Heart left ventricle (tissue), 16 donors: ENCODE measurements around the gene PDE6A. TPM values are rescaled to one million over a fixed set of nuclear protein-coding genes. Genes with fewer than 3 reads are reported as not detected.

Experiments used
- ATAC-seq, 4 donors: fragments of 200-7000 bp; cut with Tn5 transposase; one replicate each; pipeline ENCODE4 v1.9.1; 2020 to 2022; ENCODE audit warnings: moderate library complexity in 4 of 4, mild to moderate bottlenecking in 3 of 4, moderate number of reproducible peaks in 1 of 4
- DNase-seq, 5 donors: peaks; one replicate each; pipeline ENCODE4 v3.0.0-alpha.2; 2020
- H3K27ac ChIP-seq, 12 donors: fragments of 200-600 bp; sonication (generic) in 4 of 12; one replicate each; pipeline versions ENCODE4 v1.5.0 to v1.8.0; 2016 to 2022; ENCODE audit warnings: mild to moderate bottlenecking in 2 of 12
- H3K27me3 ChIP-seq, 9 donors: fragments of 200-600 bp; sonication (generic) in 2 of 9; one replicate each; pipeline versions ENCODE4 v1.5.1 to v1.8.0; 2016 to 2022; ENCODE audit warnings: mild to moderate bottlenecking in 3 of 9
- H3K36me3 ChIP-seq, 9 donors: fragments of 200-600 bp; sonication (generic) in 2 of 9; one replicate each; pipeline versions ENCODE4 v1.5.0 to v1.8.0; 2018 to 2022; ENCODE audit warnings: mild to moderate bottlenecking in 2 of 9
- H3K4me1 ChIP-seq, 12 donors: fragments of 200-600 bp; sonication (generic) in 4 of 12; one replicate each; pipeline versions ENCODE4 v1.5.0 to v1.8.0; 2016 to 2022; ENCODE audit warnings: mild to moderate bottlenecking in 3 of 12
- H3K4me3 ChIP-seq, 12 donors: fragments of 200-600 bp; sonication (generic) in 4 of 12; one replicate each; pipeline versions ENCODE4 v1.5.0 to v1.8.0; 2017 to 2022; ENCODE audit warnings: mild to moderate bottlenecking in 9 of 12, moderate library complexity in 4 of 12
- H3K9me3 ChIP-seq, 12 donors: fragments of 200-600 bp; sonication (generic) in 4 of 12; one replicate each; pipeline versions ENCODE4 v1.5.0 to v1.8.0; 2016 to 2022; ENCODE audit warnings: mild to moderate bottlenecking in 1 of 12
- CTCF ChIP-seq, 12 donors: fragments of 200-600 bp; sonication (generic) in 4 of 12; IDR thresholded peaks; one replicate each; pipeline versions ENCODE4 v1.5.0 to v1.8.0; 2018 to 2022; ENCODE audit warnings: antibody characterized with exemption in 12 of 12, mild to moderate bottlenecking in 5 of 12
- POLR2A ChIP-seq, 2 donors: fragments of 450-650 bp; IDR thresholded peaks; one replicate each; pipeline ENCODE4 v1.6.1; 2017; ENCODE audit warnings: antibody characterized with exemption in 2 of 2, mild to moderate bottlenecking in 2 of 2, moderate library complexity in 2 of 2
- WGBS, 4 donors: extraction: QIAGEN DNeasy Blood & Tissue Kit in 2 of 4; methylation state at CpG; one replicate each; pipeline versions ENCODE4 v1.1.5 to v1.1.7; 2013 to 2018; 5-methylcytosine and 5-hydroxymethylcytosine counted together
- intact Hi-C, 10 donors: fragments of 100-400 bp; cut with DNase I; formaldehyde crosslinking; loops; one replicate each; pipeline versions ENCODE4 v1.11.1 to v1.14.2; 2022
- polyA plus RNA-seq, 2 donors: library from polyadenylated mRNA; stranded (reverse); fragments of 200-250 nt; gene quantifications; one replicate each; pipeline ENCODE4 v1.2.3, GENCODE V29; 2013
- total RNA-seq, 9 donors: library from RNA; depleted of rRNA in 2 of 9; stranded (reverse); fragments of >200 nt in 2 of 9; fragmentation: NEBNext Ultra II Directional in 3 of 9; extraction: Animal tissue kit (Norgen Biotek cat#: 25700) in 3 of 9; gene quantifications; one replicate each; pipeline versions ENCODE4 v1.1.0 to v1.2.4, GENCODE V29; 2016 to 2023
- donor health status: ischemic (EF 13 %, LVEDD 7.1; RV severe dilation, severe dysfunction).
- donor health status: healthy with polysubstance abuse.
- donor health status: DM: no; HTN: yes; CAD: no.
- donor health status: DM: no; HTN: no; CAD: no.
- donor health status: ischemic (EF 25% LVEDD 6.9; RV normal size, moderate dysfunction).
- donor health status: ischemic (EF 25% LVEDD 5.7; RV mildly dilated, moderate dysfunction).
- donor health status: healthy.
- donor health status: DM: yes; HTN: yes; CAD: no.
- donor health status: ischemic (EF 35%, LVEDD 5.7; RV mildly dilated, moderate dysfunction).
- donor health status: nonischemic (EF 11% LVEDD 7.7; RV severe dilation, severe dysfunction).
- donor health status: DM: yes; HTN: yes; CAD: no.
- donor health status: PGD.
- donor health status: ischemic (EF 29% LVEDD 5.4; RV normal size, mild dysfunction).
- donor health status: nonischemic (EF 23%, LVEDD 6.1; RV moderate dilation, normal function).

The PDE6A gene
- total and polyA plus RNA-seq, 11 donors = 0.04 to 0.35 (median 0.11) TPM; not detected in 1

GRCh38 chr5:149852641-149853330 lies 91.8 kb downstream of the PDE6A start:
- Histone ChIP-seq H3K9me3 (no peaks in the 10 kb centered on the region), H3K4me3 (no peak overlapping the region), H3K27ac (peak overlapping the region in 5 of 12 donors; percentile 3 to 88 (median 48)), H3K36me3 (peaks cover 0 to 48% (median 34%) of the 10 kb centered on the region in 9 donors), H3K4me1 (peaks cover 0 to 20% (median 14%) of the 10 kb centered on the region in 12 donors), H3K27me3 (no peaks in the 10 kb centered on the region)
- 36 to 48% (median 45%) methylated on average over 11 to 12 of the region's 12 CpGs for WGBS, 4 donors
- peak in 2 of 4 donors; percentile 44 to 59 for ATAC-seq
- DNase-seq = peak; percentile 72 to 80 (median 76)
- intact Hi-C loops = loop anchor here in 9 of 10 donors (1.0 to 5.0 kb wide), 10 partner anchors 18 to 216 kb away; partner anchors contain the start of gene SLC26A2 (in 2 of the 9)
- TF ChIP-seq CTCF (IDR thresholded peaks at IDR 0.05) (peak; percentile 72 to 93 (median 83)), POLR2A (IDR thresholded peaks at IDR 0.05) (no peak)

- intact Hi-C loops = loop anchor here in 7 of 10 donors (5.0 kb wide), 6 partner anchors 106 to 214 kb away; partner anchors contain the start of gene SLC26A2 (in 2 of the 7)
- no peak overlapping the region for H3K27ac ChIP-seq
Observed at GRCh38 chr5:149851211-149851610, 93.4 kb downstream of the PDE6A start.

GRCh38 chr5:149849966-149850910 lies 94.4 kb downstream of the PDE6A start:
- H3K4me3 ChIP-seq = no peak overlapping the region
- WGBS, 4 donors = 87 to 91% (median 88%) methylated on average over 20 of the region's 20 CpGs
- peaks cover 0 to 9% (median 3%) of the 10 kb centered on the region in 12 donors for H3K4me1 ChIP-seq
- no peak for TF ChIP-seq POLR2A (IDR thresholded peaks at IDR 0.05)
- no peak for TF ChIP-seq CTCF (IDR thresholded peaks at IDR 0.05)
- peaks cover 0 to 69% (median 54%) of the 10 kb centered on the region in 9 donors for H3K36me3 ChIP-seq
- ATAC-seq (no peak), DNase-seq (no peak)
- H3K27ac ChIP-seq = peak overlapping the region in 2 of 12 donors; percentile 2 to 21
- H3K27me3 ChIP-seq = no peaks in the 10 kb centered on the region
- intact Hi-C loops = loop anchor here in 7 of 10 donors (5.0 to 10.0 kb wide), 8 partner anchors 107 to 365 kb away; partner anchors contain the start of gene SLC26A2 (in 2 of the 7)
- H3K9me3 ChIP-seq = no peaks in the 10 kb centered on the region

More at GRCh38 chr5:149851211-149851610, 93.4 kb downstream of the PDE6A start:
- DNase-seq = no peak
- no peaks in the 10 kb centered on the region for H3K9me3 ChIP-seq
- no peak overlapping the region for H3K4me3 ChIP-seq
- ATAC-seq = no peak
- TF ChIP-seq CTCF (IDR thresholded peaks at IDR 0.05) (no peak), POLR2A (IDR thresholded peaks at IDR 0.05) (no peak)
- H3K4me1 ChIP-seq = peaks cover 0 to 9% (median 4%) of the 10 kb centered on the region in 12 donors
- H3K36me3 ChIP-seq = peaks cover 0 to 63% (median 50%) of the 10 kb centered on the region in 9 donors
- H3K27me3 ChIP-seq = no peaks in the 10 kb centered on the region
